GM19372 (cell line): ENCODE data around the gene FGA.
"Not testable (repeated sequence)": the region's sequence is repeated elsewhere in the genome, so short reads cannot be mapped to it uniquely, and the experiment has no call there.

Experiments
- ATAC-seq: cut with Tn5 transposase; IDR thresholded peaks from one replicate; pipeline ENCODE4 v1.9.1; 2021; ENCODE audit warnings: mild to moderate bottlenecking, low read depth, moderate library complexity; ENCODE audit not compliant: unreplicated experiment

Gene FGA

GRCh38 chr4:154608361-154609252, 18.1 kb upstream of the FGA start:
- ATAC-seq = no peak

- no peak for ATAC-seq
Measured at GRCh38 chr4:154606728-154607723, 16.5 kb upstream of the FGA start.

- ATAC-seq = no peak
Measured at GRCh38 chr4:154604696-154605200, 14.2 kb upstream of the FGA start.

GRCh38 chr4:154603033-154603943, 12.7 kb upstream of the FGA start:
- ATAC-seq = no peak

GRCh38 chr4:154602404-154603020, 12.0 kb upstream of the FGA start:
- ATAC-seq = no peak

GRCh38 chr4:154597798-154598774, 7.5 kb upstream of the FGA start:
- no peak for ATAC-seq

- ATAC-seq = not testable (repeated sequence)
Measured at GRCh38 chr4:154597281-154597680, 6.7 kb upstream of the FGA start.

- no peak for ATAC-seq
Measured at GRCh38 chr4:154595807-154596206, 5.3 kb upstream of the FGA start.

GRCh38 chr4:154594343-154594742, 3.8 kb upstream of the FGA start:
- ATAC-seq = not testable (repeated sequence)

GRCh38 chr4:154593868-154594267, 3.3 kb upstream of the FGA start:
- no peak for ATAC-seq

GRCh38 chr4:154591890-154592289, 1.3 kb upstream of the FGA start:
- no peak for ATAC-seq

- no peak for ATAC-seq
Measured at GRCh38 chr4:154589296-154590197, 995 bp downstream of the FGA start.

GRCh38 chr4:154588198-154588597, 2.3 kb downstream of the FGA start:
- no peak for ATAC-seq

GRCh38 chr4:154586296-154587033, 4.1 kb downstream of the FGA start:
- no peak for ATAC-seq

GRCh38 chr4:154585369-154586018, 5.0 kb downstream of the FGA start:
- no peak for ATAC-seq

- ATAC-seq = no peak
Measured at GRCh38 chr4:154584259-154584658, 6.3 kb downstream of the FGA start.
